Endothelial cell of umbilical vein (primary cell): ENCODE measurements around the gene FAM193B. TPM values are rescaled to one million over a fixed set of nuclear protein-coding genes. Genes with fewer than 3 reads are reported as not detected.

Experiments used
- BruUV-seq: library from RNA; stranded (reverse); fragments of 400-500 nt; replicated peaks from 2 replicates; lab custom pipeline; 2021; lab: Mats Ljungman, UMichigan
- CTCF ChIA-PET: fragments of 300-600, 350-600 bp; sonication (Branson Sonifier 250); formaldehyde crosslinking; loops from one replicate; lab custom pipeline; 2021; ENCODE audit warnings: antibody characterized with exemption, inconsistent platforms; lab: Charles Lee
- POLR2A ChIA-PET: fragments of 300-600, 350-600 bp; sonication (Branson Sonifier 250); formaldehyde crosslinking; loops from one replicate; lab custom pipeline; 2021; ENCODE audit warnings: antibody characterized with exemption, inconsistent platforms; lab: Charles Lee
- DNase-seq: peaks from one replicate; pipeline ENCODE4 v3.0.0-alpha.2; 2011; ENCODE audit warnings: low read depth, low spot score
- FAIRE-seq: peaks from 2 replicates; lab custom pipeline; 2011; peaks lifted over from hg19 to GRCh38; lab: Jason Lieb, UNC
- H2AFZ ChIP-seq: 2 replicates; pipeline ENCODE4 v1.6.0; 2012; ENCODE audit warnings: low read depth, low read length, control low read depth, inconsistent platforms
- H3K27ac ChIP-seq: 2 replicates; pipeline ENCODE4 v1.5.1; 2011; ENCODE audit warnings: low read depth, mild to moderate bottlenecking, control low read depth, low read length, moderate library complexity; ENCODE audit not compliant: insufficient read depth
- H3K27me3 ChIP-seq, 2 experiments: 2 replicates each; pipeline versions ENCODE4 v1.6.0 to v1.6.1; 2011; ENCODE audit warnings: low read length in 2 of 2, mixed read lengths in 1 of 2; ENCODE audit not compliant: control insufficient read depth in 2 of 2, insufficient read depth in 2 of 2
- H3K36me3 ChIP-seq, 2 experiments: 2 replicates in 1 of 2; 3 replicates in 1 of 2; pipeline ENCODE4 v1.5.1; 2011; ENCODE audit warnings: low read length in 2 of 2, mild to moderate bottlenecking in 1 of 2, moderate library complexity in 1 of 2; ENCODE audit not compliant: control insufficient read depth in 2 of 2, insufficient read depth in 2 of 2; ENCODE audit errors: extremely low read depth in 1 of 2
- H3K4me1 ChIP-seq: 3 replicates; pipeline ENCODE4 v1.5.1; 2011; ENCODE audit warnings: mild to moderate bottlenecking, low read length; ENCODE audit not compliant: control insufficient read depth, insufficient read depth; ENCODE audit errors: extremely low read depth
- H3K4me2 ChIP-seq: 2 replicates; pipeline ENCODE4 v1.6.1; 2011; ENCODE audit warnings: low read length, control low read depth, mixed read lengths; ENCODE audit not compliant: insufficient read depth
- H3K4me3 ChIP-seq, 3 experiments: fragments of 200-600 bp in 1 of 3; sonication (generic), shearing (Covaris generic) in 1 of 3; replicated peaks in 1 of 3; 2 replicates each; pipeline ENCODE4 v1.5.1; 2011 to 2016; ENCODE audit warnings: control low read depth in 3 of 3, low read length in 3 of 3, mild to moderate bottlenecking in 2 of 3, inconsistent platforms in 1 of 3, low read depth in 1 of 3, moderate library complexity in 1 of 3; ENCODE audit not compliant: insufficient read depth in 1 of 3
- H3K79me2 ChIP-seq: 2 replicates; pipeline ENCODE4 v1.6.0; 2012; ENCODE audit warnings: low read length, inconsistent platforms; ENCODE audit not compliant: control insufficient read depth, insufficient read depth
- H3K9ac ChIP-seq: replicated peaks from 2 replicates; pipeline ENCODE3; 2011; ENCODE audit warnings: low read length, control low read depth; ENCODE audit not compliant: insufficient read depth; ENCODE audit errors: extremely low read depth
- H3K9me1 ChIP-seq: replicated peaks from 3 replicates; pipeline ENCODE4 v1.6.0; 2011; ENCODE audit warnings: mild to moderate bottlenecking, low read length; ENCODE audit not compliant: control insufficient read depth, insufficient read depth; ENCODE audit errors: extremely low read depth
- H3K9me3 ChIP-seq: replicated peaks from 2 replicates; pipeline ENCODE4 v1.5.1; 2012; ENCODE audit warnings: low read length, inconsistent platforms; ENCODE audit not compliant: control insufficient read depth, insufficient read depth
- H4K20me1 ChIP-seq: replicated peaks from 2 replicates; pipeline ENCODE3; 2011; ENCODE audit warnings: mild to moderate bottlenecking, low read length; ENCODE audit not compliant: control insufficient read depth, insufficient read depth; ENCODE audit errors: extremely low read depth
- EZH2 ChIP-seq: IDR thresholded peaks from 2 replicates; pipeline ENCODE4 v1.6.1; 2012; ENCODE audit warnings: borderline replicate concordance, low read depth, mild to moderate bottlenecking, moderate library complexity, low read length, inconsistent platforms; ENCODE audit not compliant: severe bottlenecking
- JUN ChIP-seq: IDR thresholded peaks from 2 replicates; pipeline ENCODE4 v1.6.1; 2011; ENCODE audit warnings: borderline replicate concordance, low read depth; ENCODE audit not compliant: insufficient read length, insufficient read depth
- MAX ChIP-seq: IDR thresholded peaks from 2 replicates; pipeline ENCODE4 v1.6.1; 2011; ENCODE audit not compliant: insufficient read depth, insufficient read length
- POLR2A ChIP-seq: IDR thresholded peaks from 2 replicates; pipeline ENCODE4 v1.6.1; 2012; ENCODE audit warnings: low read depth, mild to moderate bottlenecking, control low read depth, low read length
- POLR2AphosphoS5 ChIP-seq: IDR thresholded peaks from 2 replicates; pipeline ENCODE4 v1.6.1; 2012; ENCODE audit warnings: low read depth, mild to moderate bottlenecking, control low read depth, low read length, moderate library complexity; ENCODE audit not compliant: insufficient read depth
- dilution Hi-C: fragments of 300-500 bp; cut with MboI; formaldehyde crosslinking; loops from one replicate; pipeline ENCODE4 v1.15.0; 2019; ENCODE audit warnings: low sequenced_read_pairs; ENCODE audit not compliant: extremely low pct_ligation_motif_present
- intact Hi-C: fragments of 100-400 bp; cut with micrococcal nuclease; formaldehyde crosslinking; loops from one replicate; pipeline ENCODE4 v1.10.0; 2022
- polyA plus RNA-seq, 4 experiments: library from polyadenylated mRNA; depleted of rRNA in 3 of 4; stranded (reverse) in 3 of 4; unstranded in 1 of 4; fragments of >200 nt; gene quantifications; 2 replicates each; pipeline versions ENCODE4 v1.2.1 to v1.2.3, GENCODE V29; 2011 to 2012; ENCODE audit warnings: missing spikeins in 1 of 4
- total RNA-seq: library from RNA; stranded (reverse); gene quantifications from 2 replicates; pipeline ENCODE4 v1.2.3, GENCODE V29; 2021

Gene FAM193B
- total and polyA plus RNA-seq, 2 donors (not counting 3 experiments of a cell fraction or from before 2014, with no cell fraction given) = 57.9 to 75.7 TPM

- no peak overlapping the region for H2AFZ ChIP-seq
- FAIRE-seq (no peak), DNase-seq (no peak)
- dilution Hi-C loops (no loop called here), intact Hi-C loops (loop anchor here (2.0 kb wide), 1 partner anchor 51 kb away; no protein-coding TSS in a partner anchor)
- H3K4me1 ChIP-seq = peaks cover 15% of the 10 kb centered on the region
- H3K27ac ChIP-seq = peak overlapping the region; percentile 52
- H3K4me3 ChIP-seq = no peak overlapping the region
- BruUV-seq = no TSS peak
- H3K27me3 ChIP-seq = no peaks in the 10 kb centered on the region
- peaks cover 0 to 2% of the 10 kb centered on the region in 2 experiments for H3K36me3 ChIP-seq
- CTCF ChIA-PET = interaction anchor here (0.8 to 1.7 kb wide), 9 partner anchors 8 to 61 kb away, joined by 3 to 7 read pairs (median 3); partner anchors contain the start of genes DDX41 and TMED9
- peaks cover 67% of the 10 kb centered on the region for H3K79me2 ChIP-seq
- no peak for TF ChIP-seq EZH2
- no peaks in the 10 kb centered on the region for H3K9me3 ChIP-seq
- no peaks in the 10 kb centered on the region for H3K9me1 ChIP-seq
- no peak overlapping the region for H3K4me2 ChIP-seq
- peaks cover 9% of the 10 kb centered on the region for H4K20me1 ChIP-seq
- POLR2A ChIA-PET = interaction anchor here (0.6 kb wide), 1 partner anchor 47 kb away, joined by 3 read pairs; no protein-coding TSS in a partner anchor
- no peak overlapping the region for H3K9ac ChIP-seq
Observed at GRCh38 chr5:177545487-177546257, 8.7 kb downstream of the FAM193B start.

- BruUV-seq = no TSS peak
- no peak for TF ChIP-seq JUN
- TF ChIP-seq MAX = no peak
- no peak for TF ChIP-seq POLR2AphosphoS5
- no peak for TF ChIP-seq POLR2A
- intact Hi-C loops = no loop called here
- Histone ChIP-seq H3K4me2 (no peak overlapping the region), H3K4me1 (peaks cover 15% of the 10 kb centered on the region), H3K9me3 (no peaks in the 10 kb centered on the region), H2AFZ (no peak overlapping the region), H3K79me2 (peaks cover 57% of the 10 kb centered on the region), H3K36me3 (peaks cover 0 to 11% of the 10 kb centered on the region in 2 experiments), H3K9me1 (no peaks in the 10 kb centered on the region), H4K20me1 (peaks cover 9% of the 10 kb centered on the region), H3K9ac (no peak overlapping the region), H3K27me3 (no peaks in the 10 kb centered on the region), H3K4me3 (no peak overlapping the region), H3K27ac (no peak overlapping the region)
- dilution Hi-C loops = no loop called here
- no peak for DNase-seq
- ChIA-PET CTCF (no interaction called here), POLR2A (no interaction called here)
- no peak for FAIRE-seq
Observed at GRCh38 chr5:177542816-177543465, 11.4 kb downstream of the FAM193B start.
